GM12878 (cell line): Measurements from ENCODE around the gene TESK1. TPM values are rescaled to one million over a fixed set of nuclear protein-coding genes. Genes with fewer than 3 reads are reported as not detected.

Experiments
- ATAC-seq: fragments of 200-7000 bp; cut with Tn5 transposase; 3 replicates; pipeline ENCODE4 v1.9.1; 2020; ENCODE audit warnings: mild to moderate bottlenecking, moderate library complexity
- BruUV-seq: library from RNA; stranded (reverse); fragments of 400-500 nt; replicated peaks from 2 replicates; lab custom pipeline; 2021; lab: Mats Ljungman, UMichigan
- CTCF ChIA-PET: fragments of 300-600 bp; sonication (Branson Sonifier 250); formaldehyde crosslinking; extraction: SDS; loops from one replicate; lab custom pipeline; 2021; ENCODE audit warnings: inconsistent platforms; lab: Yijun Ruan, JAX
- POLR2A ChIA-PET: fragments of 350-600 bp; formaldehyde crosslinking; extraction: SDS; loops from one replicate; lab custom pipeline; 2021; ENCODE audit warnings: inconsistent platforms; lab: Charles Lee
- RAD21 ChIA-PET: fragments of 300-600 bp; sonication (Branson Sonifier 250); formaldehyde crosslinking; loops from one replicate; lab custom pipeline; 2023; ENCODE audit warnings: antibody characterized with exemption; ENCODE audit not compliant: unreplicated experiment; lab: Charles Lee
- SMC1A ChIA-PET: fragments of 300-600 bp; sonication (Branson Sonifier 250); formaldehyde crosslinking; loops from one replicate; lab custom pipeline; 2023; ENCODE audit not compliant: unreplicated experiment, uncharacterized antibody; lab: Charles Lee
- DNase-seq: peaks from one replicate; pipeline ENCODE4 v3.0.0-alpha.2; 2011; ENCODE audit warnings: low read depth, low spot score
- FAIRE-seq: peaks from 3 replicates; lab custom pipeline; 2011; peaks lifted over from hg19 to GRCh38; lab: Jason Lieb, UNC
- H2AFZ ChIP-seq: 2 replicates; pipeline ENCODE4 v1.6.0; 2011; ENCODE audit warnings: low read depth, low read length, control low read depth; ENCODE audit not compliant: control insufficient read depth
- H3K27ac ChIP-seq: 2 replicates; pipeline ENCODE4 v1.5.1; 2011; ENCODE audit warnings: control low read depth; ENCODE audit not compliant: control insufficient read depth, insufficient read depth
- H3K27me3 ChIP-seq, 2 experiments: replicated peaks in 1 of 2; 2 replicates each; pipeline versions ENCODE4 v1.6.0 to v1.6.1; 2011; ENCODE audit warnings: low read length in 1 of 2; ENCODE audit not compliant: control insufficient read depth in 2 of 2, insufficient read depth in 2 of 2
- H3K36me3 ChIP-seq, 2 experiments: 2 replicates each; pipeline ENCODE4 v1.5.1; 2011; ENCODE audit warnings: low read length in 1 of 2; ENCODE audit not compliant: control insufficient read depth in 2 of 2, insufficient read depth in 2 of 2
- H3K4me1 ChIP-seq: 2 replicates; pipeline ENCODE4 v1.6.1; 2011; ENCODE audit warnings: mild to moderate bottlenecking, low read length, moderate library complexity, mixed read lengths; ENCODE audit not compliant: control insufficient read depth, insufficient read depth
- H3K4me2 ChIP-seq: 2 replicates; pipeline ENCODE4 v1.6.0; 2011; ENCODE audit warnings: control low read depth; ENCODE audit not compliant: control insufficient read depth, insufficient read depth
- H3K4me3 ChIP-seq: fragments of 200-600 bp; sonication (generic); 2 replicates; pipeline ENCODE4 v1.5.1; 2016
- H3K79me2 ChIP-seq: 2 replicates; pipeline ENCODE4 v1.6.0; 2011; ENCODE audit warnings: low read length; ENCODE audit not compliant: control insufficient read depth, insufficient read depth
- H3K9ac ChIP-seq: 2 replicates; pipeline ENCODE4 v1.8.0; 2011; ENCODE audit warnings: low read length, control low read depth, mixed read lengths; ENCODE audit not compliant: control insufficient read depth, insufficient read depth
- H3K9me3 ChIP-seq: replicated peaks from 3 replicates; pipeline ENCODE4 v1.5.1; 2011; ENCODE audit warnings: mild to moderate bottlenecking, low read length; ENCODE audit not compliant: control insufficient read depth, insufficient read depth
- H4K20me1 ChIP-seq: 2 replicates; pipeline ENCODE4 v1.6.0; 2011; ENCODE audit not compliant: control insufficient read depth, insufficient read depth
- BHLHE40 ChIP-seq, 2 experiments: fragments of 450-650 bp in 1 of 2; IDR thresholded peaks; 2 replicates each; pipeline ENCODE4 v1.6.1; 2011 to 2017; ENCODE audit warnings: low read depth in 2 of 2, borderline replicate concordance in 1 of 2, improper control_type of control experiment in 1 of 2, low read length in 1 of 2, mild to moderate bottlenecking in 1 of 2
- EGR1 ChIP-seq, 2 experiments: IDR thresholded peaks; 1 replicate in 1 of 2; 2 replicates in 1 of 2; pipeline ENCODE4 v1.6.1; 2011 to 2012; ENCODE audit warnings: low read depth in 2 of 2, low read length in 2 of 2, borderline replicate concordance in 1 of 2, mild to moderate bottlenecking in 1 of 2, moderate library complexity in 1 of 2
- MYB ChIP-seq: fragments of 150-350 bp; IDR thresholded peaks from 2 replicates; pipeline ENCODE4 v1.6.1; 2014; ENCODE audit warnings: mild to moderate bottlenecking, low read depth, low read length, borderline replicate concordance
- RELA ChIP-seq: fragments of 450-650 bp; IDR thresholded peaks from 2 replicates; pipeline ENCODE4 v1.8.0; 2014; ENCODE audit warnings: borderline replicate concordance; ENCODE audit not compliant: partially characterized antibody
- WGBS: methylation state at CpG from one replicate; pipeline ENCODE4 v1.1.6; 2016; ENCODE audit warnings: low lambda C conversion rate; ENCODE audit not compliant: insufficient replicate concordance, insufficient coverage; ENCODE audit errors: missing lambda C conversion rate; 5-methylcytosine and 5-hydroxymethylcytosine counted together
- in situ Hi-C: fragments of 300-500 bp; cut with MboI; formaldehyde crosslinking; loops from 9 replicates; pipeline ENCODE4 v1.14.3; 2018; ENCODE audit warnings: mixed read lengths
- intact Hi-C: fragments of 100-400 bp; cut with micrococcal nuclease; formaldehyde crosslinking; loops from one replicate; pipeline ENCODE4 v1.14.2; 2022; ENCODE audit not compliant: unreplicated experiment
- polyA plus RNA-seq, 11 experiments: library from polyadenylated mRNA; depleted of rRNA in 4 of 11; unstranded in 6 of 11; stranded (reverse) in 5 of 11; fragments of >200 nt; fragmentation: Nextera tagmentation in 4 of 11; fragmentation: Illumina TruSeq in 1 of 11; extraction: Ambion mirVana in 4 of 11; extraction: Trizol in 1 of 11; gene quantifications; 1 replicate in 1 of 11; 2 replicates in 10 of 11; pipeline versions ENCODE4 v1.2.1 to v1.2.3, GENCODE V29; 2011 to 2016; ENCODE audit warnings: inconsistent platforms in 2 of 11, missing spikeins in 2 of 11, low read depth in 1 of 11
- total RNA-seq, 4 experiments: library from RNA; depleted of rRNA in 3 of 4; stranded (reverse); fragments of >200 nt in 3 of 4; fragmentation: Illumina TruSeq in 1 of 4; extraction: Trizol in 1 of 4; gene quantifications; 2 replicates each; pipeline versions ENCODE4 v1.2.1 to v1.2.3, GENCODE V29; 2013 to 2021
- TF ChIP-seq, protein P1 (sequence below): fragments of 450-650 bp; conservative IDR thresholded peaks from 2 replicates; pipeline ENCODE4 v1.6.1; 2017; ENCODE audit warnings: mild to moderate bottlenecking, moderate library complexity

Gene TESK1
- total and polyA plus RNA-seq, 10 of the 15 experiments (the other 5 are each of a cell fraction or from before 2014, with no cell fraction given), result 0.16 to 19.5 (median 7.9) TPM; not detected in 1

DNA sequence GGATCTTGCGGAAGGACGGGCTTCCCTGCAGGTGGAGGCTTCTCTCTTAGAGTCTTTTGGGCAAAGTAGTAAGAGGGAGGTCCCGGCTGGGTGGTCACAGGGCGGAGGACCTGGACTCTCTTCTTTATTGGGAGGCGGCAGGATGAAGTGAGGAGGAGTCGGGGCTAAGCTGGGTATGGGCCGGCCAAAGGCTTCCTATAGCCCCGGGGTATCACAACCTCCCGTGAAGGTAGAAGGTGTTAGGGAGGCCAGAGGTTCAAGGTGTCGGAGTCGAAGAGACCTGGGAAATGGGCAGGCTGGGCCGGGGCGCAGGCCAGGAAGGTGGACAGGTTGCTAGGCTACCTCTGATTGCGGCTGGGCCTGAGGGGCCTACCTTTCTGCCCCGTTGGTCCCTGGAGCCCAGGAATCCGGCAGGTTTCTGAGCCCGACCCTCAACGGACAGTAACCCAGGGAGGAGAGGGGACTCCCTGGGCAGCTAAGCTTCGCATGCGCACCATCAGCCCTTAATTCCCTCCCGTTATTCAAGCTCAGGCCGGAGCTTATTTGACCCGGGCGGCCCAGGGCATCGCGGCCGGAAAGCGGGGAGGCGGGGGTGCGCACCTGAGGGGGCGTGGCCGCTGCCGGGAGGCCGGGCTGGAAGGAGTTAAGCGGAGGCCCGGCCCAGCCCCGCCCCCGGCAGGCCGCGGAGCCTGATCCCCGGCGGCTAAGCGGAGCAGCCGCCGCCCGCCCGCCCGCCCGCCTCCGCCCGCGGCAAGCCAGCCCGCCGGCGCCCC lies at the start of gene TESK1 (continued):
- TF ChIP-seq BHLHE40 (IDR thresholded peaks at IDR 0.05; ENCODE audit: borderline replicate concordance in 1 of 2, low read depth in 2 of 2, low read length in 1 of 2) (peak; percentile 15 to 84; a peak in 3 of 4 replicates), RELA (no peak), EGR1 (IDR thresholded peaks at IDR 0.05; ENCODE audit: borderline replicate concordance in 1 of 2, low read depth in 2 of 2, low read length in 2 of 2) (peak in 1 of 2 experiments; percentile 78; a peak in 2 of 3 replicates)
- TF ChIP-seq, protein P1, sequence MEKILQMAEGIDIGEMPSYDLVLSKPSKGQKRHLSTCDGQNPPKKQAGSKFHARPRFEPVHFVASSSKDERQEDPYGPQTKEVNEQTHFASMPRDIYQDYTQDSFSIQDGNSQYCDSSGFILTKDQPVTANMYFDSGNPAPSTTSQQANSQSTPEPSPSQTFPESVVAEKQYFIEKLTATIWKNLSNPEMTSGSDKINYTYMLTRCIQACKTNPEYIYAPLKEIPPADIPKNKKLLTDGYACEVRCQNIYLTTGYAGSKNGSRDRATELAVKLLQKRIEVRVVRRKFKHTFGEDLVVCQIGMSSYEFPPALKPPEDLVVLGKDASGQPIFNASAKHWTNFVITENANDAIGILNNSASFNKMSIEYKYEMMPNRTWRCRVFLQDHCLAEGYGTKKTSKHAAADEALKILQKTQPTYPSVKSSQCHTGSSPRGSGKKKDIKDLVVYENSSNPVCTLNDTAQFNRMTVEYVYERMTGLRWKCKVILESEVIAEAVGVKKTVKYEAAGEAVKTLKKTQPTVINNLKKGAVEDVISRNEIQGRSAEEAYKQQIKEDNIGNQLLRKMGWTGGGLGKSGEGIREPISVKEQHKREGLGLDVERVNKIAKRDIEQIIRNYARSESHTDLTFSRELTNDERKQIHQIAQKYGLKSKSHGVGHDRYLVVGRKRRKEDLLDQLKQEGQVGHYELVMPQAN, result peak; percentile 48; the same call in 1 of the 2 replicates

DNA sequence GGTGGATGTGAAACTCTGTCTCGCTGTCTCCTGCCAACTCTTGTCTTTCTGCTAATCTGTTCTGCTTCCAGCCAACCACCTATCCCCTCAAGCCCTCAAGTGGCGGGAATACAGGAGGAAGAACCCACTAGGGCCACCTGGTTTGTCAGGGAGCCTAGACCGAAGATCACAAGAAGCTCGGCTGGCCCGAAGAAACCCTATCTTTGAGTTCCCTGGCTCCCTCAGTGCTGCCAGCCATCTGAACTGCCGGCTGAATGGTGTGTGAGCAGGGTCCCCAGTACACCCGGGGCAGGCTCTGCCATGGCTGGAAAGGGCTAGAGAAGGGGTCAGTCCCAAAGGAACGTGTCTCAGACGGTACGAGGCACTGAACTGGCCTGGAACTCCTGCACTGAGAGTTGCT lies 49.2 kb upstream of the TESK1 start:
- no peaks in the 10 kb centered on the region for H3K27me3 ChIP-seq
- H3K27ac ChIP-seq, result no peak overlapping the region
- WGBS, result 36% methylated on average over 10 of the region's 10 CpGs
- H3K9me3 ChIP-seq, result no peaks in the 10 kb centered on the region
- intact Hi-C loops, result no loop called here
- SMC1A ChIA-PET, result no interaction called here
- TF ChIP-seq MYB, result no peak
- TF ChIP-seq, all 136 proteins: peak for 0
- no peaks in the 10 kb centered on the region for H4K20me1 ChIP-seq
- H3K9ac ChIP-seq, result no peak overlapping the region
- ChIA-PET CTCF (interaction anchor here (1.6 kb wide), 1 partner anchor 439 kb away, joined by 5 read pairs; no protein-coding TSS in a partner anchor), RAD21 (no interaction called here), POLR2A (no interaction called here)
- DNase-seq, result no peak
- H3K4me2 ChIP-seq, result no peak overlapping the region
- no TSS peak for BruUV-seq
- no peaks in the 10 kb centered on the region for H3K4me1 ChIP-seq
- H2AFZ ChIP-seq, result no peak overlapping the region
- no peak for ATAC-seq
- H3K36me3 ChIP-seq, result no peaks in the 10 kb centered on the region
- no peak overlapping the region for H3K4me3 ChIP-seq
- in situ Hi-C loops, result no loop called here
- no peaks in the 10 kb centered on the region for H3K79me2 ChIP-seq
- no peak for FAIRE-seq
